Naive thymus-derived CD4-positive, alpha-beta T cell (primary cell): Measurements from ENCODE around the gene PPM1H. TPM values are rescaled to one million over a fixed set of nuclear protein-coding genes. Genes with fewer than 3 reads are reported as not detected.
"Not testable (repeated sequence)": the region's sequence is repeated elsewhere in the genome, so short reads cannot be mapped to it uniquely, and the experiment has no call there.

Experiments
- ATAC-seq: fragments of 150-1000 bp; cut with Tn5 transposase; 2 replicates; pipeline ENCODE4 v1.10.0; 2021; ENCODE audit warnings: mild to moderate bottlenecking, moderate library complexity
- CTCF ChIA-PET: fragments of 350-600 bp; sonication (Branson Sonifier 250); formaldehyde crosslinking; loops from one replicate; lab custom pipeline; 2021; ENCODE audit warnings: antibody characterized with exemption; lab: Charles Lee
- POLR2A ChIA-PET: fragments of 350-600 bp; sonication (Branson Sonifier 250); formaldehyde crosslinking; loops from one replicate; lab custom pipeline; 2021; ENCODE audit warnings: antibody characterized with exemption, inconsistent platforms; lab: Charles Lee
- DNase-seq, 9 donors: peaks; one replicate each; pipeline versions ENCODE4 v3.0.0 to v3.0.0-alpha.2; 2020 to 2022; ENCODE audit warnings: mixed read lengths in 1 of 9
- H3K27ac ChIP-seq: one replicate; pipeline ENCODE4 v1.7.0; 2013; ENCODE audit warnings: mild to moderate bottlenecking, low read depth, low read length, moderate library complexity
- H3K27me3 ChIP-seq, 2 donors: one replicate each; pipeline ENCODE4 v1.7.0; 2013; ENCODE audit warnings: low read length in 2 of 2, mild to moderate bottlenecking in 2 of 2, moderate library complexity in 2 of 2; ENCODE audit not compliant: control insufficient read depth in 2 of 2, insufficient read depth in 2 of 2
- H3K36me3 ChIP-seq, 3 experiments: 1 replicate in 2 of 3; 2 replicates in 1 of 3; pipeline ENCODE4 v1.7.0; 2013; ENCODE audit warnings: low read length in 3 of 3, mild to moderate bottlenecking in 3 of 3, moderate library complexity in 1 of 3; ENCODE audit not compliant: insufficient read depth in 3 of 3, control insufficient read depth in 2 of 3
- H3K4me1 ChIP-seq, 2 donors: one replicate each; pipeline ENCODE4 v1.7.0; 2013; ENCODE audit warnings: low read length in 2 of 2, mild to moderate bottlenecking in 2 of 2, moderate library complexity in 1 of 2; ENCODE audit not compliant: control insufficient read depth in 2 of 2, insufficient read depth in 2 of 2
- H3K4me3 ChIP-seq: 2 replicates; pipeline ENCODE4 v1.7.0; 2013; ENCODE audit warnings: mild to moderate bottlenecking, low read length
- H3K9me3 ChIP-seq, 3 experiments: 1 replicate in 2 of 3; 2 replicates in 1 of 3; pipeline ENCODE4 v1.7.0; 2013; ENCODE audit warnings: low read length in 3 of 3; ENCODE audit not compliant: control insufficient read depth in 2 of 3
- H3K27ac Mint-ChIP-seq, 9 donors: one replicate each; pipeline ENCODE4 v1.8.0; 2020 to 2022; ENCODE audit warnings: mixed read lengths in 9 of 9, mild to moderate bottlenecking in 8 of 9, moderate library complexity in 5 of 9, inconsistent platforms in 2 of 9
- H3K27me3 Mint-ChIP-seq, 5 donors: one replicate each; pipeline ENCODE4 v1.8.0; 2021 to 2022; ENCODE audit warnings: mixed read lengths in 5 of 5, mild to moderate bottlenecking in 1 of 5
- H3K36me3 Mint-ChIP-seq, 5 donors: one replicate each; pipeline ENCODE4 v1.8.0; 2020 to 2022; ENCODE audit warnings: mixed read lengths in 5 of 5, mild to moderate bottlenecking in 3 of 5, inconsistent platforms in 1 of 5
- H3K4me1 Mint-ChIP-seq, 7 donors: one replicate each; pipeline ENCODE4 v1.8.0; 2020 to 2022; ENCODE audit warnings: mixed read lengths in 7 of 7, mild to moderate bottlenecking in 3 of 7, inconsistent platforms in 1 of 7
- H3K4me3 Mint-ChIP-seq, 10 donors: one replicate each; pipeline ENCODE4 v1.8.0; 2020 to 2022; ENCODE audit warnings: mild to moderate bottlenecking in 10 of 10, mixed read lengths in 10 of 10, moderate library complexity in 6 of 10, inconsistent platforms in 2 of 10
- H3K9me3 Mint-ChIP-seq, 11 donors: one replicate each; pipeline ENCODE4 v1.8.0; 2020 to 2022; ENCODE audit warnings: mixed read lengths in 11 of 11, mild to moderate bottlenecking in 4 of 11, inconsistent platforms in 1 of 11, moderate library complexity in 1 of 11
- intact Hi-C, 2 donors: fragments of 100-400 bp; cut with micrococcal nuclease; formaldehyde crosslinking; loops; one replicate each; pipeline ENCODE4 v1.15.1; 2023
- polyA plus RNA-seq, 2 donors: library from polyadenylated mRNA; unstranded; fragments of 300-500 nt; fragmentation: Illumina TruSeq; gene quantifications; one replicate each; pipeline ENCODE4 v1.2.3, GENCODE V29; 2021
- total RNA-seq, 6 experiments: library from RNA in 5 of 6; stranded (reverse) in 5 of 6; gene quantifications; 1 replicate in 5 of 6; 2 replicates in 1 of 6; pipeline ENCODE4 v1.2.3 and lab custom pipeline; 2021 to 2026

The PPM1H gene
- total and polyA plus RNA-seq, 7 experiments from 2014 or later = 0.08 to 2.1 (median 0.34) TPM; not detected in 4

DNA sequence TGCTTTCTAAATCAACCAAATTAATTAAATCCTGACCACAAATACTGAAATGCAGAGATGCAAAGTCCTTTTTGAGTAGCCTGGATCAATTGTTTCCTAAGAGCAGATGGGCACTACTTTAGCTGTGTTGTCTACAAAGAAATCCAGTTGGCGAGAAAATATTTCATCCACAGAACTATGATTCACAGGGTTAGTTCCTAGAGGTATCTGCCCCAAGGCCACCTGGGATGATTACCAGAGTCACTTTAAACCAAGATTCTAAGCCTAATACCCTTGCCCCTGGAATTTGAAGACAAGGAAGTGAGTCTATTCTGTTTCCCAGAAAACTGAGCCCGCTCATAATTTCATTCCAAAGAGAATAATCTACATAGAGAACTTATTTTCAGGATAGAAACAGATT, 198.4 kb downstream of the PPM1H start:
- no peaks in the 10 kb centered on the region for H3K4me1 ChIP-seq
- Mint-ChIP-seq H3K36me3 (no peaks in the 10 kb centered on the region), H3K27ac (no peak overlapping the region), H3K4me3 (no peak overlapping the region), H3K9me3 (no peaks in the 10 kb centered on the region), H3K27me3 (peaks cover 0 to 6% (median 0%) of the 10 kb centered on the region in 5 donors), H3K4me1 (peaks cover 0 to 11% (median 6%) of the 10 kb centered on the region in 7 donors)
- DNase-seq (no peak), ATAC-seq (no peak)
- CTCF ChIA-PET = no interaction called here
- intact Hi-C loops = no loop called here
- POLR2A ChIA-PET = no interaction called here
- no peaks in the 10 kb centered on the region for H3K36me3 ChIP-seq
- H3K9me3 ChIP-seq = no peaks in the 10 kb centered on the region
- H3K27me3 ChIP-seq = no peaks in the 10 kb centered on the region
- no peak overlapping the region for H3K4me3 ChIP-seq
- H3K27ac ChIP-seq = no peak overlapping the region

DNA sequence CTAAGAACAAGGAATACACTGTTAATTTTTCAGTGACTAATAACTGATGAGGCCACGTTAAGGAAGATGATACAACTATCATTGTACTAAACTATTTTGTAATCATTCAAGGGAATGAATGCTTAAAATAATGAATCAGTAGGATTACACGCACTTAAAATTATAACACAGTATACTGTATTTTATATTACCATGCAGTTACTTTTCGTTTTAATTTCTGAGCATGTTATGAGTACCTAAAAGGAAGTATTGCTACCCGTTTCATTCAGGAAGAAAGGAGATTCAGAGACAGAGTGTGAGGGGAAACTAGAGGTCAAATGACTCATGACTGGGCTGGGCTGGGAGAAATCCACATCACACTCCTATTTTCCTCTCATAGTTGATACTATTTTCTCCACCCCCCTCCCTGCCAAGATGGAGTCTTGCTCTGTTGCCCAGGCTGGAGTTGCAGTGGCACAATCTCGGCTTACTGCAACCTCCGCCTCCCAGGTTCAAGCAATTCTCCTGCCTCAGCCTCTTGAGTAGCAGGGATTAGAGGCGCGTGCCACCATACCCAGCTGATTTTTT, 202.0 kb downstream of the PPM1H start:
- peaks cover 0 to 6% (median 0%) of the 10 kb centered on the region in 7 donors for H3K4me1 Mint-ChIP-seq
- DNase-seq = no peak
- peaks cover 0 to 10% (median 6%) of the 10 kb centered on the region in 5 donors for H3K27me3 Mint-ChIP-seq
- no peaks in the 10 kb centered on the region for H3K27me3 ChIP-seq
- CTCF ChIA-PET = no interaction called here
- no peaks in the 10 kb centered on the region for H3K36me3 Mint-ChIP-seq
- H3K4me3 Mint-ChIP-seq = no peak overlapping the region
- H3K27ac ChIP-seq = no peak overlapping the region
- no peaks in the 10 kb centered on the region for H3K36me3 ChIP-seq
- no peak overlapping the region for H3K4me3 ChIP-seq
- POLR2A ChIA-PET = no interaction called here
- H3K9me3 Mint-ChIP-seq = no peaks in the 10 kb centered on the region
- intact Hi-C loops = no loop called here
- H3K9me3 ChIP-seq = no peaks in the 10 kb centered on the region
- H3K4me1 ChIP-seq = no peaks in the 10 kb centered on the region
- no peak overlapping the region for H3K27ac Mint-ChIP-seq
- ATAC-seq = peak; percentile 80

DNA sequence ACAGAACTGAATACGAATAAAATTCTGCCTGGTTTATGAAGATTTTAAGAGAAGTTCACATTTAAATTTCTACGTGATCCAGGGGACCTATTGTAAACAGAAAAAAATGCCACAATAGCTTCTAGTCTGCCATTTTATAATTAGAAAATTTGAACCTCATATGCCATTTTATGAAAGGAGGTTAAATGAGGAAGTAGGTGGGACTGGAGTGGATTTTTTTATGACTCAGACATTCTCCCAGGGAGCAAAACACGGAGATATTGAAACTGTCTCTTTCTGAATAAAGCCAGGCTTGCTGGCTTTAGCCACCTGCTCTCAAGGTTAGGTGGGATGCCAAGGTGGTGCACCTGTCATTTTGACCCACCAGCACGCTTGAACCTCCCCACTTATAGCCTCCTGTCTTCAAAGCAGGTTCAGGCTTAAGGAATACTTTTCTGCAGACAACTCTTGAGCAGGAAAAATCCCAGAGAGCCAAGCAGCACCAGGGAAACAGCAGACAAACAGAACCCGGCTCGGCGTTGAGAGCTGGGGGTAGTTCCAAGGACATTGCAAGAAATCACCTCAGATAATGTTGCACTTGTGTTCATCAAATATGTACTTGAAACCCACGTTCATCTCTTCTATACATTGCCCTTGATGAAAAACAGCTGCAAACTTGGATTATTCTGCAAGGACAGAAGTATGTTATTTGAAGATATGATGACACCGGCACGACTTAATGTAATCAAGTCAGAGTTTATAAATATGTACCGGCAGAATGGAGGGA, 203.7 kb downstream of the PPM1H start:
- Mint-ChIP-seq H3K27ac (no peak overlapping the region), H3K4me1 (peaks cover 0 to 6% (median 0%) of the 10 kb centered on the region in 7 donors), H3K36me3 (no peaks in the 10 kb centered on the region), H3K27me3 (peaks cover 0 to 13% (median 6%) of the 10 kb centered on the region in 5 donors), H3K9me3 (no peaks in the 10 kb centered on the region), H3K4me3 (no peak overlapping the region)
- no peaks in the 10 kb centered on the region for H3K4me1 ChIP-seq
- no peak for ATAC-seq
- ChIA-PET POLR2A (no interaction called here), CTCF (no interaction called here)
- no peaks in the 10 kb centered on the region for H3K36me3 ChIP-seq
- no peaks in the 10 kb centered on the region for H3K27me3 ChIP-seq
- no peak overlapping the region for H3K4me3 ChIP-seq
- intact Hi-C loops = no loop called here
- no peaks in the 10 kb centered on the region for H3K9me3 ChIP-seq
- DNase-seq = no peak
- H3K27ac ChIP-seq = no peak overlapping the region

DNA sequence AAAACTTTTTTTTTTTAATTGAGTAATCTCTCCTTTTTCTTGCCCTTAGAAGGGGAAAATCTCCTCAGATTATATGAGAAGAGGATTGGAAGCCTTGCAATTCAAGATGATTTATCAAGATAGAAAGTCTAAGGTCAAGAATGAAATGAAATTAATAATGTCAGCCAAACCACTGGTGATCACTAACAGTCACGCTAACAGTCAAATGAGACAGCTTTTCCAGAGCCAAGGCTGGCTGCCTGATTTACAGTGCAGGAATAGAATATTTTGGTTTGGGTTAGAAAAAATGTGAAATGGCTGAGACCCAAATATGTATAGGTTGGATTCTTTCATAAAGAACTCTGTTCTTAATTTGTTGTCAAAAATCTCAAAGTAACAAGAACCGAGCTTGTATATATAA, 204.3 kb downstream of the PPM1H start:
- H3K27ac Mint-ChIP-seq = no peak overlapping the region
- peaks cover 0 to 6% (median 0%) of the 10 kb centered on the region in 7 donors for H3K4me1 Mint-ChIP-seq
- H3K27ac ChIP-seq = no peak overlapping the region
- H3K36me3 Mint-ChIP-seq = no peaks in the 10 kb centered on the region
- no peaks in the 10 kb centered on the region for H3K36me3 ChIP-seq
- H3K9me3 ChIP-seq = no peaks in the 10 kb centered on the region
- CTCF ChIA-PET = no interaction called here
- H3K27me3 ChIP-seq = no peaks in the 10 kb centered on the region
- no peaks in the 10 kb centered on the region for H3K9me3 Mint-ChIP-seq
- H3K27me3 Mint-ChIP-seq = peaks cover 0 to 13% (median 6%) of the 10 kb centered on the region in 5 donors
- no peak overlapping the region for H3K4me3 ChIP-seq
- H3K4me1 ChIP-seq = no peaks in the 10 kb centered on the region
- DNase-seq = no peak
- ATAC-seq = no peak
- H3K4me3 Mint-ChIP-seq = no peak overlapping the region
- intact Hi-C loops = no loop called here
- POLR2A ChIA-PET = no interaction called here

DNA sequence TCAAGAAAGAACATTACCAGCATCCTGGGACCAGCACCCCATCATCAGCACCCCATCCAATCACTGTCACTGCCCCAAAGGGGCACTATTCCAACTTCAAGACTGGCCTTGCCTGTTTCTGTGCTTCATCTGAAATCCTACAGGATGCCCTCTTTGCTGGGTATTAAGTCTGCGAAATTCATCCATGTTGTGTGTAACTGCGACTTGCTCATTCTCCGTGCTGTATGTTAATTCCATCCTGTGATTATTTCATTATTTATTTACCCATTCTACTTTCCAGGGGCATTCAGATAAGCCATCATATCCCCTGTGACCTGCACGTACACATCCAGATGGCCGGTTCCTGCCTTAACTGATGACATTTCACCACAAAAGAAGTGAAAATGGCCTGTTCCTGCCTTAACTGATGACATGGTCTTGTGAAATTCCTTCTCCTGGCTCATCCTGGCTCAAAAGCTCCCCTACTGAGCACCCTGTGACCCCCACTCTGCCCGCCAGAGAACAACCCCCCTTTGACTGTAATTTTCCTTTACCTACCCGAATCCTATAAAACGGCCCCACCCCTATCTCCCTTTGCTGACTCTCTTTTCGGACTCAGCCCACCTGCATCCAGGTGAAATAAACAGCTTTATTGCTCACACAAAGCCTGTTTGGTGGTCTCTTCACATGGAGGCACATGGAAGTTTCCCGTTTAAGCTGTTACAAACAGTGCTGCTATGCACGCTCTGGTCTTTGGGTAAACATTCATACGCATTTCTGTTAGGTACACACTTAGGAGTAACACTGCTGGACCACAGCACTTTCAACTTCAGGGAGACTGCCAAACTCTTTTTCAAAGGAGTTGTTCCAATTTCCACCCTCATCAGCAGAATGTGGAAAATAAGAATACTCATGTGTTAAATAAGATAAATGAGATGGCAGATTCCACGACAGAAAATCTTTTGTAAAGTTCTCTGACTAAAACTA, 205.1 kb downstream of the PPM1H start:
- H3K36me3 ChIP-seq, H3K27ac ChIP-seq, H3K36me3 Mint-ChIP-seq, H3K27me3 ChIP-seq, H3K9me3 ChIP-seq, H3K27ac Mint-ChIP-seq, DNase-seq, CTCF ChIA-PET, H3K4me1 Mint-ChIP-seq, POLR2A ChIA-PET, ATAC-seq, H3K4me3 Mint-ChIP-seq, H3K4me1 ChIP-seq, H3K4me3 ChIP-seq, intact Hi-C loops, H3K9me3 Mint-ChIP-seq: not testable (repeated sequence)
- H3K27me3 Mint-ChIP-seq = peaks cover 0 to 13% (median 6%) of the 10 kb centered on the region in 5 donors

DNA sequence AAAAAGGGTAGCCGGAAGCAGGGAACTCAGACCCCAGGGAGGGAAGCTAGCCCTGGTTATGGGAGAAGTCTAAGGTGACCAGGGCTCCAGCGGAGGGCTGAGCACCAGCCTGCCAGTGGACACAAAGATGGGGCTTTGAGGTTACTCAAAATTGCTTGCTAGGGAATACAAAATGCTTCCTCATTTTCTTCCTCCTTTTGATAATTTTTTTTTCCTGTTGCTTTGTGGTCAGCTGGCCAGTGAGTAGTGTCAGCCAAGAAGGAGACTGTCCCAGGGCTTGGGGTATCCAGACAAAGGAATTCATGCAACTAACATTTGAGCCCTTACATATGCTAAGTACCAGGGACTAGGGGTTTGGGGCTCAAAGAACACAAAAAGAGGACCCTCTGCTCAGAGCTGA, 206.2 kb downstream of the PPM1H start:
- H3K27me3 Mint-ChIP-seq = peaks cover 0 to 13% (median 6%) of the 10 kb centered on the region in 5 donors
- Histone ChIP-seq H3K36me3 (no peaks in the 10 kb centered on the region), H3K9me3 (no peaks in the 10 kb centered on the region), H3K27me3 (no peaks in the 10 kb centered on the region), H3K4me3 (no peak overlapping the region), H3K4me1 (no peaks in the 10 kb centered on the region), H3K27ac (no peak overlapping the region)
- intact Hi-C loops = no loop called here
- POLR2A ChIA-PET = no interaction called here
- H3K36me3 Mint-ChIP-seq = no peaks in the 10 kb centered on the region
- H3K27ac Mint-ChIP-seq = no peak overlapping the region
- no peak overlapping the region for H3K4me3 Mint-ChIP-seq
- CTCF ChIA-PET = no interaction called here
- no peak for ATAC-seq
- DNase-seq = no peak
- no peaks in the 10 kb centered on the region for H3K9me3 Mint-ChIP-seq
- peaks cover 0 to 6% (median 0%) of the 10 kb centered on the region in 7 donors for H3K4me1 Mint-ChIP-seq
